GM19023 (cell line): ENCODE results near the gene EFTUD2.
"Not testable (repeated sequence)": the region's sequence is repeated elsewhere in the genome, so short reads cannot be mapped to it uniquely, and the experiment has no call there.

Experiments used
- ATAC-seq: cut with Tn5 transposase; IDR thresholded peaks from one replicate; pipeline ENCODE4 v1.9.1; 2021; ENCODE audit warnings: mild to moderate bottlenecking, moderate library complexity; ENCODE audit not compliant: unreplicated experiment

Gene EFTUD2

DNA sequence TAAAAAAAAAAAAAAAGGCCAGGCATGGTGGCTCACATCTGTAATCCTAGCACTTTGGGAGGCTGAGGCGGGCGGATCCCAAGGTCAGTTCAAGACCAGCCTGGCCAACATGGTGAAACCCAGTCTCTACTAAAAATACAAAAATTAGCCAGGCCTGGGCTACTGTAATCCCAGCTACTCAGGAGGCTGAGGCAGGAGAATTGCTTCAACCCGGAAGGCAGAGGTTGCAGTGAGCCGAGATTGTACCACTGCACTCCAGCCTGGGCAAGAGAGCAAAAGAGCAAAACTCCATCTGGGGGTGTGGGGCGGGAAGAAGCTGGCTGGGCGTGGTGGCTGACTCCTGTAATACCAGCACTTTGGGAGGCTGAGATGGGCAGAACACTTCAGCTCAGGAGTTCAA is 80.7 kb downstream of the EFTUD2 start:
- not testable (repeated sequence) for ATAC-seq

DNA sequence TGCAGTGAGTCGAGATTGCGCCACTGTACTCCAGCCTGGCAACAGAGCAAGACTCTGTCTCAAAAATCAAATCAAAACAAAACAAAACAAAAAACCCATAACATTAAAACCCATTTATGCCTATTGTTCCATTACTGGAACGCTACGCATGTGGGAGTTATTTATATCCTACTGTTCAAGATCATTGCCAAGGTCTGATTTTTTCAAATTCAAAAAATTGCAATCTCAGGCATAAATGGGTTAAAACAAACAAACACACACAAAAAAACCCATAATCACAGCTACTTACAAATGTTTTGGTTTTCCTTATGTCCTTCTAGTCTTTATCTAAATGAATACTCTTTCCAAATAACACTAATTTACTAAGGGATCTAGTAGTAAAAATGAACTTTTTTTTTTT is 87.0 kb downstream of the EFTUD2 start:
- ATAC-seq: no peak

DNA sequence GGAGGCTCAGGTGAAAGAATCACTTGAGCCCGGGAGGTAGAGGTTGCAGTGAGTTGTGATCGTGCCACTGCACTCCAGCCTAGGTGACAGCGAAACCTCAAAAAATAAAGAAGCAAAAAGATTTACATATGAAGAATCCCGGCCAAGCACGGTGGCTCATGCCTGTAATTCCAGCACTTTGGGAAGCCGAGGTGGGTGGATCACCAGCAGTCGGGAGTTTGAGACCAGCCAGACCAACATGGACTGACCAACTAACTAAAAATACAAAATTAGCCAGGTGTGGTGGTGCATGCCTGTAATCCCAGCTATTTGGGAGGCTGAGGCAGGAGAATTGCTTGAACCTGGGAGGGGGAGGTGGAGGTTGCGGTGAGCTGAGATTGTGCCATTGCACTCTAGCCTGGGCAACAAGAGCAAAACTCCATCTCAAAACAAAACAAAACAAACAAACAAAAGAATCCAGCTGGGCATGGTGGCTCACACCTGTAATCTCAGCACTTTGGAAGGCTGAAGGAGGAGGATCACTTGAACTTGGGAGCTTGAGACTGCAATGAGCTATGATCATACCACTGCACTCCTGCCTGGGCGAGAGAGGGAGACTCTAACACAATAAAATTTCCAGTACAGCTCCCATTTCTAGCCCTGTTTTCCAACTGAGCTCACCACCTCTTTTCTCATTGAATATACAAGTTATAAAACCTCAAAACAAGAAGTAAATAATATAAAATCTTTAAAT is 90.4 kb downstream of the EFTUD2 start:
- not testable (repeated sequence) for ATAC-seq

DNA sequence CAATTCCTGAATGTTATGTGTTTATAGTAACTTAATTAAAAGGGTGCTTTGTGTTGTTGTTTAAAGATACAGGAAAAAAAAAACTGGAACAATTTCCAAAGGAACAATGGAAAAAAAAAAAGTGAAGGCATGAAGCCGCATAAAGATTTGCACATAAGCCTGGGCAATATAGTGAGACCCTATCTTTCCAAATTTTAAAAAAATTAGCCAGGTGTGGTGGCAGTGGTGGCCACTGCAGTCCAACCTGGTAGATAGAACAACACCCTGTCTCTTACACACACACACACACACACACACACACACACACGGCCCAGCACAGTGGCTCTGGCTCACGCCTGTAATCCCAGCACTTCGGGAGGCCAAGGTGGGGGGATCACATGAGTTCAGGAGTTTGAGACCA is 91.1 kb downstream of the EFTUD2 start:
- no peak for ATAC-seq

DNA sequence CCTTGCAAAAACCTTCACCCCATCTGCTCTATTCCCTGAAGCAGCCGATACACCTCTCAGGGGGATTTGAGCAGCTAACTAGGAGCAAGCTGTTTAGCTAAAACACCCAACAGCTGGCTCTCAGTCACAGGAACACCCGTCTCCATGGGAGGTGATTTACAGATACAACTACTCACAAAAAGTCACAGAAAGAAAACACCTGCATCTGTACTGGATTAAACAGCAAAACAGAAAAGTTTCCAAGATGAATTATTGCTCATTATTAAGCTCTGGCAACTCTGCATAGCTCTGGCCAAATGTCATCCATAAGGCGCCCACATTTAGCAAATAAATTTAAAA is 91.5 kb downstream of the EFTUD2 start:
- ATAC-seq: no peak

GRCh38 chr17:44807093-44807816 is 92.0 kb downstream of the EFTUD2 start:
- ATAC-seq: no peak

DNA sequence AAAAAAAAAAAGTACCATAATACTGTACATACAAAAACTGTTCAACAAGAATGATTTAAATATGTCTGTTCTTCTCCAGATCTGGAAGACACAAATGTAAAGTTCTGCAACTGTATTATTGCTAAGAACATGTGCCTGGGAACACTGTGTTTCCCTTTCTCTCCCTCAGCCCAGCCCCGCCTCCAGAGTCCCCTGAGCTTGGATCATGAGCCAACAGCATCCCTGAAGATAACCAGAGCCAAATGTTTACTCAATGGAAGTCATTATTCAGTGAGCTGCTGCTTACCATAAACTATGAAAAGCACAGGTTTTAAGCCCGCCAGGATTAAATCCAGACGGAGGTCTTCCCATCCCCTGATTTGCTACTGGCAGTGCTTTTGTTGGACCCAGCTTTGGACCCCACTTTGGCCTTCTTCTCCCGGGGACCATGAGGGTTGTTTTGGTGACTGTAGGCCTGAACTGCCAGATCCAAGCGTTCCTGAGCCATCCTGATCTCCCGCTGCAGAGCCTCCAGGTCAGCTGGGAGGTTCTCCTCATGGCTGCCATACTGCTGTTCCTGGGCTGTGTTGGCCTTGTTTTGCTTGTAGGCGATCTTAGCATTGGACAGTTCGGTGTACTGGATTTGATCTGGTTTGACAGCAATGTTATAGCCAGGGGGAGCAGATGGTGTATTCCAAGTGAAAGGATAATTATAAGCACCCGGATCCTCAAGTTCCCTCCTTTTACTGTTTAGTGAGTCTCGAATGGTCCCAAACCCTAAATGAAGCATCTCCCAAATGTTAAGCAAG is 94.7 kb downstream of the EFTUD2 start:
- ATAC-seq: no peak

DNA sequence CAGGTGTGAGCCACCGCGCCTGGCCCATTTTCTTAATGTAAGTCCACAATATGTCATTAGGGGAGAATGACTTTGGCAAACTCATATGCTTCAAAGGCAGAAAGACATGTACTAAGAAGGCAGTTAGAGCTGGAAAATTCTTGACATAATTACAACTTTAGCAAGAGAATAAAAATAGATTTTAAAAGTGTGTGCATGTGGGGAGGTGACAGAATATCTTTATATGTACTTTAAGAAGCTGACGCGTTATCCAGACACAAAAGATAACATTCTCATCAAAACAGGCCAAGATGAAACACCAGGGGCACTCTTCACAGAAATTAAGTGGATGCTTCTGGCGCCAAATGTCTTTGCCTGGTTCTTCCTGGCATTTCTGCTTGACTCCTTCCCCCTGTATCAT is 97.4 kb downstream of the EFTUD2 start:
- ATAC-seq: no peak
